K562 (cell line): Measurements from ENCODE around the gene FBXO36. TPM values are rescaled to one million over a fixed set of nuclear protein-coding genes. Genes with fewer than 3 reads are reported as not detected.
A peak's percentile ranks its signal among the peaks of the same experiment; 100 is the strongest.

Source experiments
- CREBBP ChIP-seq: IDR thresholded peaks from one replicate; pipeline ENCODE4 v1.6.1; 2012; ENCODE audit warnings: low read depth, mild to moderate bottlenecking, control low read depth, inconsistent platforms, low read length
- NCOA2 ChIP-seq, 2 experiments: fragments of 450-650 bp; IDR thresholded peaks; 2 replicates each; pipeline ENCODE4 v1.6.1; 2018; ENCODE audit warnings: mild to moderate bottlenecking in 2 of 2, moderate library complexity in 1 of 2; ENCODE audit not compliant: partially characterized antibody in 2 of 2
- PCBP1 ChIP-seq: fragments of 200-400 bp; formaldehyde crosslinking; IDR thresholded peaks from 2 replicates; pipeline ENCODE4 v1.6.1; 2018; ENCODE audit warnings: mild to moderate bottlenecking, low read depth, low read length; ENCODE audit not compliant: poor library complexity, severe bottlenecking
- RFX1 ChIP-seq: fragments of 450-650 bp; IDR thresholded peaks from 2 replicates; pipeline ENCODE4 v1.6.1; 2016; ENCODE audit warnings: mild to moderate bottlenecking, moderate library complexity
- RHOXF2B ChIP-seq: fragments of 250-450 bp; sonication (Bioruptor Pico); conservative IDR thresholded peaks from 2 replicates; pipeline ENCODE4 v1.5.1; 2021
- SNIP1 ChIP-seq: fragments of 450-650 bp; IDR thresholded peaks from 2 replicates; pipeline ENCODE4 v1.7.1; 2017; ENCODE audit warnings: low read depth, mild to moderate bottlenecking
- ZNF232 ChIP-seq: sonication (generic); formaldehyde crosslinking; IDR thresholded peaks from 2 replicates; pipeline ENCODE4 v1.8.0; 2022; ENCODE audit warnings: mild to moderate bottlenecking, missing genetic modification reagents
- ZNF253 ChIP-seq: fragments of 250-450 bp; sonication (Bioruptor Pico); conservative IDR thresholded peaks from 2 replicates; pipeline ENCODE4 v1.6.1; 2021; ENCODE audit warnings: mild to moderate bottlenecking
- ZNF77 ChIP-seq: fragments of 250-450 bp; sonication (Bioruptor Pico); IDR thresholded peaks from 2 replicates; pipeline ENCODE4 v1.5.0; 2020
- ZSCAN32 ChIP-seq: fragments of 450-650 bp; formaldehyde crosslinking; IDR thresholded peaks from 2 replicates; pipeline ENCODE4 v1.4.0; 2020; ENCODE audit warnings: mild to moderate bottlenecking, moderate library complexity
- polyA plus RNA-seq, 8 experiments: library from polyadenylated mRNA; depleted of rRNA in 4 of 8; stranded (reverse) in 5 of 8; unstranded in 3 of 8; fragments of >200 nt; fragmentation: Nextera tagmentation in 2 of 8; fragmentation: Illumina TruSeq in 1 of 8; extraction: Ambion mirVana in 2 of 8; extraction: Trizol in 1 of 8; gene quantifications; 2 replicates each; pipeline versions ENCODE4 v1.2.1 to v1.2.3, GENCODE V29; 2011 to 2014; ENCODE audit warnings: inconsistent platforms in 1 of 8, missing spikeins in 1 of 8
- total RNA-seq, 7 experiments: library from RNA; depleted of rRNA in 6 of 7; stranded (reverse); fragments of >200 nt in 6 of 7; fragmentation: Illumina TruSeq in 2 of 7; extraction: Trizol in 2 of 7; gene quantifications; 2 replicates each; pipeline versions ENCODE4 v1.2.1 to v1.2.3, GENCODE V29; 2011 to 2021; ENCODE audit warnings: low replicate concordance in 1 of 7
- TF ChIP-seq, protein P1 (sequence below): fragments of 150-350 bp; IDR thresholded peaks from 2 replicates; pipeline ENCODE4 v1.6.1; 2014; ENCODE audit warnings: low read depth, mild to moderate bottlenecking, low read length, borderline replicate concordance
- TF ChIP-seq, protein P2 (sequence below), 2 experiments: IDR thresholded peaks; 2 replicates each; pipeline ENCODE4 v1.6.1; 2011; ENCODE audit warnings: borderline replicate concordance in 1 of 2, control low read depth in 1 of 2, low read depth in 1 of 2, low read length in 1 of 2, mild to moderate bottlenecking in 1 of 2, mixed read lengths in 1 of 2, moderate library complexity in 1 of 2; ENCODE audit not compliant: insufficient read depth in 1 of 2, insufficient read length in 1 of 2, poor library complexity in 1 of 2, severe bottlenecking in 1 of 2; ENCODE audit errors: extremely low read depth in 1 of 2
- TF ChIP-seq, protein P3 (sequence below): sonication (generic); formaldehyde crosslinking; IDR thresholded peaks from 2 replicates; pipeline ENCODE4 v1.8.1; 2023; ENCODE audit warnings: mild to moderate bottlenecking, missing genetic modification reagents
- TF ChIP-seq, protein P4 (sequence below), 2 experiments: fragments of 450-650 bp; formaldehyde crosslinking in 1 of 2; IDR thresholded peaks; 2 replicates each; pipeline versions ENCODE4 v1.4.0 to v1.6.1; 2014 to 2020; ENCODE audit warnings: mild to moderate bottlenecking in 2 of 2, borderline replicate concordance in 1 of 2, low read depth in 1 of 2

FBXO36 gene
- total and polyA plus RNA-seq, 9 of the 15 experiments (the other 6 are each of a cell fraction or from before 2014, with no cell fraction given): 0.40 to 0.91 (median 0.58) TPM

DNA sequence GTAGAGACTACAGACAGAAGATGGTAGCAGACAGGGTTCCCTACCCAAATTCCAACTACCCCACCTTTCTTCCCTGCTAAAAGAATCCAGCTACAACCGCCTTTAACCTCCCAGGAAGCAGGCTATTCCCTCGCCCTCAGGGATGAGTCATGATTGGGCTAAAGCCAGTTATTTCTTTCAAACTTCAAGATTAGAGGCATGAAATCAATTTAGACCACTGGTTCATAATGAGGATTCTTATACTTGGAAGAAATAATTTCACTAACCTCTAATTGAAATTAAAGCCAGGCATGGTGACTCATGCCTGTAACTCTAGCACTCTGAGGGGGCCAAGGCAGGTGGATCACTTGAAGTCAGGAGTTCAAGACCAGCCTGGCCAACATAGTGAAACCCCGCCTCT is 20.5 kb upstream of the FBXO36 start (continued):
- TF ChIP-seq, protein P1, sequence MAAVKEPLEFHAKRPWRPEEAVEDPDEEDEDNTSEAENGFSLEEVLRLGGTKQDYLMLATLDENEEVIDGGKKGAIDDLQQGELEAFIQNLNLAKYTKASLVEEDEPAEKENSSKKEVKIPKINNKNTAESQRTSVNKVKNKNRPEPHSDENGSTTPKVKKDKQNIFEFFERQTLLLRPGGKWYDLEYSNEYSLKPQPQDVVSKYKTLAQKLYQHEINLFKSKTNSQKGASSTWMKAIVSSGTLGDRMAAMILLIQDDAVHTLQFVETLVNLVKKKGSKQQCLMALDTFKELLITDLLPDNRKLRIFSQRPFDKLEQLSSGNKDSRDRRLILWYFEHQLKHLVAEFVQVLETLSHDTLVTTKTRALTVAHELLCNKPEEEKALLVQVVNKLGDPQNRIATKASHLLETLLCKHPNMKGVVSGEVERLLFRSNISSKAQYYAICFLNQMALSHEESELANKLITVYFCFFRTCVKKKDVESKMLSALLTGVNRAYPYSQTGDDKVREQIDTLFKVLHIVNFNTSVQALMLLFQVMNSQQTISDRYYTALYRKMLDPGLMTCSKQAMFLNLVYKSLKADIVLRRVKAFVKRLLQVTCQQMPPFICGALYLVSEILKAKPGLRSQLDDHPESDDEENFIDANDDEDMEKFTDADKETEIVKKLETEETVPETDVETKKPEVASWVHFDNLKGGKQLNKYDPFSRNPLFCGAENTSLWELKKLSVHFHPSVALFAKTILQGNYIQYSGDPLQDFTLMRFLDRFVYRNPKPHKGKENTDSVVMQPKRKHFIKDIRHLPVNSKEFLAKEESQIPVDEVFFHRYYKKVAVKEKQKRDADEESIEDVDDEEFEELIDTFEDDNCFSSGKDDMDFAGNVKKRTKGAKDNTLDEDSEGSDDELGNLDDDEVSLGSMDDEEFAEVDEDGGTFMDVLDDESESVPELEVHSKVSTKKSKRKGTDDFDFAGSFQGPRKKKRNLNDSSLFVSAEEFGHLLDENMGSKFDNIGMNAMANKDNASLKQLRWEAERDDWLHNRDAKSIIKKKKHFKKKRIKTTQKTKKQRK: no peak
- TF ChIP-seq PCBP1: no peak
- TF ChIP-seq RHOXF2B (CRISPR knock-in tag): no peak
- TF ChIP-seq NCOA2 (IDR thresholded peaks at IDR 0.05; ENCODE audit: partially characterized antibody in 2 of 2): no peak
- TF ChIP-seq, protein P2, sequence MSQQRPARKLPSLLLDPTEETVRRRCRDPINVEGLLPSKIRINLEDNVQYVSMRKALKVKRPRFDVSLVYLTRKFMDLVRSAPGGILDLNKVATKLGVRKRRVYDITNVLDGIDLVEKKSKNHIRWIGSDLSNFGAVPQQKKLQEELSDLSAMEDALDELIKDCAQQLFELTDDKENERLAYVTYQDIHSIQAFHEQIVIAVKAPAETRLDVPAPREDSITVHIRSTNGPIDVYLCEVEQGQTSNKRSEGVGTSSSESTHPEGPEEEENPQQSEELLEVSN (IDR thresholded peaks at IDR 0.05; ENCODE audit: borderline replicate concordance in 1 of 2, extremely low read depth in 1 of 2, insufficient read depth in 1 of 2, insufficient read length in 1 of 2, low read depth in 1 of 2, low read length in 1 of 2, poor library complexity in 1 of 2, severe bottlenecking in 1 of 2): no peak
- no peak for TF ChIP-seq RFX1
- no peak for TF ChIP-seq ZNF253 (CRISPR knock-in tag)
- no peak for TF ChIP-seq CREBBP
- TF ChIP-seq SNIP1: no peak
- TF ChIP-seq ZNF232: no peak
- TF ChIP-seq, protein P3, sequence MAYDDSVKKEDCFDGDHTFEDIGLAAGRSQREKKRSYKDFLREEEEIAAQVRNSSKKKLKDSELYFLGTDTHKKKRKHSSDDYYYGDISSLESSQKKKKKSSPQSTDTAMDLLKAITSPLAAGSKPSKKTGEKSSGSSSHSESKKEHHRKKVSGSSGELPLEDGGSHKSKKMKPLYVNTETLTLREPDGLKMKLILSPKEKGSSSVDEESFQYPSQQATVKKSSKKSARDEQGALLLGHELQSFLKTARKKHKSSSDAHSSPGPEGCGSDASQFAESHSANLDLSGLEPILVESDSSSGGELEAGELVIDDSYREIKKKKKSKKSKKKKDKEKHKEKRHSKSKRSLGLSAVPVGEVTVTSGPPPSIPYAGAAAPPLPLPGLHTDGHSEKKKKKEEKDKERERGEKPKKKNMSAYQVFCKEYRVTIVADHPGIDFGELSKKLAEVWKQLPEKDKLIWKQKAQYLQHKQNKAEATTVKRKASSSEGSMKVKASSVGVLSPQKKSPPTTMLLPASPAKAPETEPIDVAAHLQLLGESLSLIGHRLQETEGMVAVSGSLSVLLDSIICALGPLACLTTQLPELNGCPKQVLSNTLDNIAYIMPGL (CRISPR knock-in tag): no peak
- no peak for TF ChIP-seq ZNF77 (CRISPR knock-in tag)
- TF ChIP-seq, protein P4, sequence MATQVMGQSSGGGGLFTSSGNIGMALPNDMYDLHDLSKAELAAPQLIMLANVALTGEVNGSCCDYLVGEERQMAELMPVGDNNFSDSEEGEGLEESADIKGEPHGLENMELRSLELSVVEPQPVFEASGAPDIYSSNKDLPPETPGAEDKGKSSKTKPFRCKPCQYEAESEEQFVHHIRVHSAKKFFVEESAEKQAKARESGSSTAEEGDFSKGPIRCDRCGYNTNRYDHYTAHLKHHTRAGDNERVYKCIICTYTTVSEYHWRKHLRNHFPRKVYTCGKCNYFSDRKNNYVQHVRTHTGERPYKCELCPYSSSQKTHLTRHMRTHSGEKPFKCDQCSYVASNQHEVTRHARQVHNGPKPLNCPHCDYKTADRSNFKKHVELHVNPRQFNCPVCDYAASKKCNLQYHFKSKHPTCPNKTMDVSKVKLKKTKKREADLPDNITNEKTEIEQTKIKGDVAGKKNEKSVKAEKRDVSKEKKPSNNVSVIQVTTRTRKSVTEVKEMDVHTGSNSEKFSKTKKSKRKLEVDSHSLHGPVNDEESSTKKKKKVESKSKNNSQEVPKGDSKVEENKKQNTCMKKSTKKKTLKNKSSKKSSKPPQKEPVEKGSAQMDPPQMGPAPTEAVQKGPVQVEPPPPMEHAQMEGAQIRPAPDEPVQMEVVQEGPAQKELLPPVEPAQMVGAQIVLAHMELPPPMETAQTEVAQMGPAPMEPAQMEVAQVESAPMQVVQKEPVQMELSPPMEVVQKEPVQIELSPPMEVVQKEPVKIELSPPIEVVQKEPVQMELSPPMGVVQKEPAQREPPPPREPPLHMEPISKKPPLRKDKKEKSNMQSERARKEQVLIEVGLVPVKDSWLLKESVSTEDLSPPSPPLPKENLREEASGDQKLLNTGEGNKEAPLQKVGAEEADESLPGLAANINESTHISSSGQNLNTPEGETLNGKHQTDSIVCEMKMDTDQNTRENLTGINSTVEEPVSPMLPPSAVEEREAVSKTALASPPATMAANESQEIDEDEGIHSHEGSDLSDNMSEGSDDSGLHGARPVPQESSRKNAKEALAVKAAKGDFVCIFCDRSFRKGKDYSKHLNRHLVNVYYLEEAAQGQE (IDR thresholded peaks at IDR 0.05; ENCODE audit: borderline replicate concordance): peak; percentile 66
- TF ChIP-seq, protein P4 (CRISPR knock-in tag; IDR thresholded peaks at IDR 0.05; ENCODE audit: low read depth): no peak
- TF ChIP-seq ZSCAN32 (CRISPR knock-in tag): no peak
